ENCODE measurements around the gene SNX5.

SNX5 gene

GRCh38 chr20:17941087-17941825 is 27.3 kb downstream of the SNX5 start:
- DNase-seq (ENCODE audit: low spot score) (no peak), FAIRE-seq (no peak)

- no peak for FAIRE-seq
- no peak for DNase-seq (ENCODE audit: low spot score)
Measured at GRCh38 chr20:17940224-17940971, 28.2 kb downstream of the SNX5 start.

- FAIRE-seq: no peak
- no peak for DNase-seq (ENCODE audit: low spot score)
Measured at GRCh38 chr20:17939622-17940223, 28.9 kb downstream of the SNX5 start.

- DNase-seq (ENCODE audit: low spot score) (peak; percentile 23), FAIRE-seq (no peak)
Measured at GRCh38 chr20:17938871-17939619, 29.5 kb downstream of the SNX5 start.

GRCh38 chr20:17936761-17937732 is 31.5 kb downstream of the SNX5 start:
- FAIRE-seq (no peak), DNase-seq (ENCODE audit: low spot score) (no peak)

GRCh38 chr20:17936286-17936760 is 32.3 kb downstream of the SNX5 start:
- FAIRE-seq (no peak), DNase-seq (ENCODE audit: low spot score) (no peak)

GRCh38 chr20:17935761-17936160 is 32.8 kb downstream of the SNX5 start:
- DNase-seq (ENCODE audit: low spot score): no peak
- no peak for FAIRE-seq

GRCh38 chr20:17935186-17935585 is 33.4 kb downstream of the SNX5 start:
- DNase-seq (ENCODE audit: low spot score) (no peak), FAIRE-seq (no peak)

GRCh38 chr20:17934141-17934862 is 34.3 kb downstream of the SNX5 start:
- FAIRE-seq (no peak), DNase-seq (ENCODE audit: low spot score) (no peak)

- DNase-seq (ENCODE audit: low spot score): no peak
- no peak for FAIRE-seq
Measured at GRCh38 chr20:17933711-17934110, 34.9 kb downstream of the SNX5 start.

- no peak for DNase-seq (ENCODE audit: low spot score)
- no peak for FAIRE-seq
Measured at GRCh38 chr20:17933121-17933520, 35.5 kb downstream of the SNX5 start.

- FAIRE-seq: no peak
- DNase-seq (ENCODE audit: low spot score): no peak
Measured at GRCh38 chr20:17932396-17932795, 36.2 kb downstream of the SNX5 start.

- DNase-seq (ENCODE audit: low spot score) (no peak), FAIRE-seq (no peak)
Measured at GRCh38 chr20:17931513-17931912, 37.1 kb downstream of the SNX5 start.

- no peak for FAIRE-seq
Measured at GRCh38 chr20:17928633-17929311, 39.8 kb downstream of the SNX5 start.

GRCh38 chr20:17928211-17928611 is 40.4 kb downstream of the SNX5 start:
- DNase-seq (ENCODE audit: low spot score): no peak
- FAIRE-seq: no peak

More at GRCh38 chr20:17928633-17929311, 39.8 kb downstream of the SNX5 start:
- DNase-seq (ENCODE audit: low spot score): no peak

- FAIRE-seq: no peak
- no peak for DNase-seq (ENCODE audit: low spot score)
Measured at GRCh38 chr20:17925940-17926300, 42.7 kb downstream of the SNX5 start.

GRCh38 chr20:17925141-17925939 is 43.3 kb downstream of the SNX5 start:
- DNase-seq (ENCODE audit: low spot score) (no peak), FAIRE-seq (no peak)

- FAIRE-seq: no peak
- DNase-seq (ENCODE audit: low spot score): no peak
Measured at GRCh38 chr20:17921774-17922173, 46.8 kb downstream of the SNX5 start.
